GM19043 (cell line): Measurements from ENCODE around the gene ELMO1.
A peak's percentile ranks its signal among the peaks of the same experiment; 100 is the strongest.

ENCODE experiments used
- ATAC-seq: cut with Tn5 transposase; IDR thresholded peaks from one replicate; pipeline ENCODE4 v1.9.1; 2021; ENCODE audit warnings: low read depth; ENCODE audit not compliant: unreplicated experiment

Gene ELMO1

DNA sequence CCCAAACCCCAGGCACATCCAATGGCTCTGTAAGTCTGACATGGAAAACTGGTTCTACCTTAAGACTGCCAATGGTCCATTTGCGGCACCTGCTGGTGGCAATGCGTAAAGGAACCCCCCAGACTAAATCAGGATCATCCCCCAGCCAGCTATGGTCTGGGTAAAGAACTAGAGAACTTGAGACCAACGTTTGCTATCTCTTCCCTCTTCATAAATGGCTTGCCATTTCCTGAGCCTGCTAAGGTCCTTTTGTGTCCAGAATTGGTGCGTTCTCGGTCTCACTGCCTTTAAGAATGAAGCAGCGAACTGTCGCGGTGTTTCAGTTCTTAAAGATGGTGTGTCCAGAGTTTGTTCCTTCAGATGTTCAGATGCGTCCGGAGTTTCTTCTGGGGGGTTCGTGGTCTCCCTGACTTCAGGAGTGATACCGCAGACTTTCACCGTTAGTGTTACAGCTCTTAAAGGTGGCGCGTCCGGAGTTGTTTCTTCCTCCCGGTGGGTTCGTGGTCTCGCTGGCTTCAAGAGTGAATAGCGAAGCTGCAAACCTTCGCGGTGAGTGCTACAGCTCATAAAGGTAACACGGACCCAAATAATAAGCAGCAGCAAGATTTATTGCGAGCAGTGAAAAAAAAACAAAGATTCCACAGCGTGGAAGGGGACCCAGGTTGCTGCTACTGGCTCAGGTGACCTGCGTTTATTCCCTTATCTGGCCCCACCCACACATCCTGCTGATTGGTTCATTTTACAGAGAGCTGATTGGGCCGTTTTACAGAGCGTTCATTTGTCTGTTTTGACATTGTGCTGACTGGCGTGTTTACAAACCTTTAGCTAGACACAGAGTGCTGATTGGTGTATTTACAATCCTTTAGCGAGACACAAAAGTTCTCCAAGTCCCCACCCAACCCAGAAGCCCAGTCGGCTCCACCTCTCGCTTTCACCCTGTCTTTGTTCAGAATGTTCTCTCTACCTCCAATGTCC is 95.4 kb downstream of the ELMO1 start:
- ATAC-seq: peak; percentile 71

DNA sequence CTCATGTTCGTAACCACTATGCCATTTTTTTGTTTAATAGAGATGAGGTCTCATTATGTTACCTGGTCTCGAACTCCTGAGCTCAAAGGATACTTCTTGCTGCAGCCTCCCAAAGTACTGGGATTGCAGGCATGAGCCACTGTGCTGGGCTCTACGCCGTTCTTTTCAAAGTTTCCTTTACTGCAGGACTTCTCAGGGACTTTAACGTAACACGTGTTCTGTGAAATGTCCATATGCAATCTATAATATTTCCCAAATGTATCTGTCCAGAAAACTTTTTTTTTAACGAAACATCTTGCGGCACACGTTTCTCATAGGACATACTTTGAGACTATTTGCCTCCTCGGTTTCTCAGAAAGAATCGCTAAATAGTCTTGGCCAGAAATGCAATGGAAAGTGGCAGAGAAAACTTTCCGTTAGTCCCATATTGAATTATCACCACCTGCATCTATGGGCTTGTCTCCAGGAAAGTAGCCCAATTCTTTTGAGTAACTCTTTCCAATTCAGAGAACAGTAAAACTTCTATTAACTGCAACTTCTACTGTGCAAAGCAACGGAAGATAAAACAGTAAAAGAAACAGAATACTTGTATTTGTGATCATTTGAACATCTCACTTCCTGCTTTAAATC is 96.3 kb downstream of the ELMO1 start:
- ATAC-seq: no peak

DNA sequence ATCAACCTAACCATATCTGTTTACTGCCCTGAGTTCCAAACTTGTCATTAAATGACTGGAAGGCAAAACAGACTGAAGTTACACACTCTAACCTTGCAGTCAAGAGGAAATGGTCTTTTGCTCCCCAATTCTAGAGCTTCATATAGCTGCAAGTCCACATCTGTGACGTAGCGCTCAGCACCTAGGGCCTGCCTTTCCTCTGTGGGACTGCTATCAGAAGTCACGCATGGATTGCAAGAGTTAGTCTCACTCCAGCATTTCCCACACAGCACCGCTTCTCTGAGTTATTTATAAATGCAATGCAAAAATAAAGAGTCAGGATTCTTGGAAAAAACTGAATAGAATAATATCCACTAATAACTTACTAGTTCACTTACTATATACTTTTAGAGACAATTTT is 96.9 kb downstream of the ELMO1 start:
- ATAC-seq: no peak

DNA sequence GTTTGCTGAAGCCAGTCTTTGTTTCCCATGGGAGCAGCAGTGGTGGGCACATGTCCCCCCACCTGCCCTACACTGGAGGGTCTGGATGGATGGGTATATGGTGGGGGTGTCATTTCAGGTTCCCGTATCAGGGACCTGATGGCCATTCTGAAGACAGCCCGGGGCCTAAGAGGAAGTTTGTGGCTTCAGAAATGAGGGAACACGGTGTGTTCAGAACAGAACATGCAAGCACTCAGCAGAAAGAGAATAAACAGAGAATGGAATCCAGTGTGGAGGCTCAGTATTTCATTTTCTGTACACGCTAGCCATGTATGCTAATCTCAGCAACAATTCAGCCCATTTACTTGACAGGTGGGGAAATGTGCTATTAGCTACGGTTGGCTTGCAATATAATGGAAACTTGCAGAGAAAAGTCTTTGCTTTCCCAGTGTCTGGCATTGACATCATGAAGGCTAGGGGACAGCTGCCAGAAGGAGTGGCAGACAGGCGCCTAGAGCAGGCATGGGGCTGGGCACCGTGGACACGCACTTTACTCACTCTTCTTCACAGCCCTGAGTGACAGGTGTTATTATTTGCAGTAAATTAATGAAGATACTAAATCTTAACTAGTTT is 98.6 kb downstream of the ELMO1 start:
- ATAC-seq: no peak

DNA sequence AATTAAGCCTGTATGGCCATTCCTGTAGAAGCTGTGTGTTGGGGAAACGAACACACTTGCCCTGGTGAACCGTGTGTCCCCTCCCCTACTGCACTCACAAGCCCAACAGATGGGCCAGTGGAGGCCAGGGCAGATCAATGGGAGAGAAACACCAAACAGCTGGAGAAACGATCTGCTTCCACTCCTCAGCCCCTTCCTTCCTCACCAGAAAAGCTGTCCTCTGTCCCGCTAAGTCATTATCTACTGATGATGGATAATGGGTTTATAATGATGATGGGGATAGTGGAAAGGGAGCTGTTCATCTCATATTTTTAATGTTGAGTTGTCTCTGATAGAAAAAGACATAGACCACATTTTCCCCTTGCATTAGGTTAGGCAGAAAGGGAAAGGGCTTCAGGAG is 99.7 kb downstream of the ELMO1 start:
- ATAC-seq: no peak

DNA sequence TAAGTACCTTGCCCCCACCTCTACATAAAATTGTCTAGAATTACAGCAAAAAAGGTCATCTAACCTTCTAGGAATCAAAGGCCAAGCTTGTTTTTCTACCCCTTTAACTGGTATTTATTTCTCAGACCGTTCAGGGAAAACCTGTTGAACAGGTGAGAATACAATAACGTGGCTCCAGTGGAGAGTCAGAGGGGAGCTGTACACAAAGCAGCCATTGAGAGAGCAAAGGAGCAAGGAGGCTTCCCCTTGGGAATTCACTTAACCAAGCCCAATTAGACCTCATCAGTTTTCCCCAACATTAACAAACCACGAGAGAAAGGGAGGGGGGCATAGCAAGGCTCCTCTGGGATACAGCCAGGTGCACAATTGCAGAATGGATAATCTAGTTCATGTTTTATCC is 101.9 kb downstream of the ELMO1 start:
- no peak for ATAC-seq

DNA sequence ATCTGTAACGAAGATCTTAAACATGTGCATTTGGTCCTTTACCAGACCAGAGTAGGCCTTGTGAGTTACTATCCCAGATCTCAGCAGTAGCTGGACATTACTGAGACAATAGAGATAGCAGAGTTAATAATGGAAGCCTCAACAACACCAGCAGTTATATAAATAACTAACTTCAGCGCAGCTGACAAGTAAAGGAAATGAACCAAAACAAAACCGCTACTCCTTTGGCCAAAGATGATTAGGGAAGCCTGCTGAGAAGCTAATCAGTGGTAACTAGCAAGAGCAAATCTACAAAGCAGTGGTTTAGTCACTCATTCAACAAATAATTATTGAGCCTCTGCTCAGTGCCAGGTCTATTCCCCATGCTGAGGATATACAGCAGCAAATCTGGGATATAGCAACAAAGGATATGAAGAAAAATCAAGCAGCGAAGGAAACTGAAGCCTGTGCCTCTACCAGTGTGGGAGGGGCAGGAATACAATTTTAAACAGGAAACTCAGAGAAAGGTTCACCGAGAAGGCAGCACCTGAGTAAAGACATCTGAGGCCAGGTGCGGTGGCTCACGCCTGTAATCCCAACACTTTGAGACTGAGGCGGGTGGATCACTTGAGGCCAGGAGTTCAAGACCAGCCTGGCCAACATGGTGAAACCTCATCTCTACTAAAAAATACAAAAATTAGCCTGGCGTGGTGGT is 103.6 kb downstream of the ELMO1 start:
- peak; percentile 31 for ATAC-seq

DNA sequence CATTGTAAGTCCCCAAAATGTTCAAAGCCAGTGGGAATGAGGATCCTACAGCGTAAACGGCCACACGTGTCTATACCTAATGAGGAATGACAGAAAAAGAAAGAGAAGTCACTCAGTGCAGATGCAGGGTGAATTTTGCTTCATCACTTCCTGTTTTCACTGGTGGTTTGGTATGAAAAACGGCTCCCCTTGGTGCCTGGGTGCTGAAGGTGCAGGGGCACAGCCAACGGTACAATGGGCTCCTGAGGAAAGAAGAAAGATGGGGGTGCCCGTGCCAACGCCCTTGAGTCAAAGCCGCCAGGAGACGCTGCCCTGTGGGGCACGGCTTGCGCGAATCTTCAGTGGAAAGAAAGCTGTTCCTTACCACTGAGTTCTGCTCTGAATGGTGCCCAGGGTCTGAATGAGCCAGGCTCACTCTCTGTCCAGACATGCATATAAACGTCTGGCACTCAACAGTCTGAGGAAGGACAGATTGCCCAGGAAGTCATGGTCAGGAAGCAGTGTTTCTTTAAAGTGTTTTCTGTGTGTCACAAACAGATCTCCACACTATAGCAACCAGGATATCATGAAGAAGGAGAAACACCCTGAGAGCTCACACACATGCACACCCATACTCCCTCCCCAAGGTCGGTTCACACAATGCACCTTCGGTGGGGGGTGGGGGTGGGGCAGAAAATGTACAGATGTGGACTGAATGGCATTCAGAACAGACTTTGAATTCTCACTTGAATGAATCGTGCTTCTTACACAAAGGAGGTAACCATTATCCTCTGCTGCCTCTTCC is 105.8 kb downstream of the ELMO1 start:
- ATAC-seq: peak; percentile 42

DNA sequence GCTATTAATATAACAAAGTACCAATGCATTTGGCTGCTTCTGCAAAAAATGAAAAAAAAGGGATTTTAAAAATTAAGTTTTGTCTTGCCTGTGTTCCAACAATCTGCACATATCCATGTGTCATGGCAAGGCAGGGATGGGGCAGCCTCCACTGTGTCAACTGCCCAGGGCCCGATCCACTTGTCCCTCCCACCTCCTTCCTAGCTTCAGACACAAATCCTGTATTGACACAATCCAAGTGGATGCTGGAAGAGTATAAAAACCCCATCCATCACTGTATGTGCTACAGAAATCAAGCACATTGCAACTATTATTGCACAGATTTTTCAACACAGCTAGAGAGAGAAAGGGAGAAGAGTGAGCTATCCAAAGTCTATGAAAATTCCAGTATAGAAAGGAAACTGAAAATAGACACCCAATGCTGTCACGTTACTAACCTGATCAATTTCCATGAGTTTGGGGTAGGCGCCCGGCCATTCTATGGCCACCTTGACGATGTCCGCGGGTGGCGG is 106.4 kb downstream of the ELMO1 start:
- ATAC-seq: no peak

DNA sequence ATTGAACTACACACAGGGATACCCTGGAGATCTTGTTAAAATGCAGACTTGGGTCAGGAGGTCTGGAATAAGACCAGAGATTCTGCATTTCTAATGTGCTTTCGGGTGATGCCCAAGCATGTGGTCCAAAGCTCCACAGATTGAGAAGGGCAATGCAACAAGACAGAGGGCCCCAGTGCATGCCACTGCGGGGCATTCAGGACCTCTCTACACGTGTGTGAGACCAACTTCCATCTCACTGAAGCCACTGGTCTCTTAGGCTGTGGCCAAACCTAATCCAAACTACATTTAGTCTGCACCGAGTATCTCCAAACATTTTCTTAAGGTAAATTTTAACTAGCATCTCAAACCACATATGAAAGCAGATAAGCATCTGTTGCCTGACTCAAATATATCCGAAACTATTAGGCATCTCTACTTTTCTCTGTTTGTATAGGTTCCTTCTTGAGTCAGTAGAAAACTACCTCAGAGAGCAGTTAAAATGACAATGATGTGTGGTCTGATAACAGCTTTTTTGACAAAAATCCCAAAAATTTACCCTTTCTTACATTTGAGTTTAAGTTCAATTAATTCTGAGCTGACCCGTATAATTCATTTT is 107.5 kb downstream of the ELMO1 start:
- peak; percentile 51 for ATAC-seq

DNA sequence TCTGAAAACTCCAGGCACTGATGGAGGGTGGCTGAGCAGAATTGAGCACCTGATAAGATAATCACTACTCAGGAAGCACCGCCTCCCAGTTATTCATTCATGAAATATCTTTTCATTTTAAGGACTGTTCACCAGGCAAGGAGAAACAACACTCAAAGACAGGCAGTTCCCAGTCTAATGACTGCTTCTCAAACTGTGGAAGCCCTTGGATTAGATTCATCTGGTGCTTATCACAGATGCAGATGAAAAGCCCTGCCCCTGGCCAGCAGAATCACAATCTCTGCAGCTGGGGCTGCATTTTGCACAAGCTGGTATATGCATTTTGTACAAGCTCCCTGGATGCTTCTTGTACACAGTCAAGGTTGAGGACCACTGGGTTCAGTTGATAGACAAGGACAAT is 109.7 kb downstream of the ELMO1 start:
- no peak for ATAC-seq

DNA sequence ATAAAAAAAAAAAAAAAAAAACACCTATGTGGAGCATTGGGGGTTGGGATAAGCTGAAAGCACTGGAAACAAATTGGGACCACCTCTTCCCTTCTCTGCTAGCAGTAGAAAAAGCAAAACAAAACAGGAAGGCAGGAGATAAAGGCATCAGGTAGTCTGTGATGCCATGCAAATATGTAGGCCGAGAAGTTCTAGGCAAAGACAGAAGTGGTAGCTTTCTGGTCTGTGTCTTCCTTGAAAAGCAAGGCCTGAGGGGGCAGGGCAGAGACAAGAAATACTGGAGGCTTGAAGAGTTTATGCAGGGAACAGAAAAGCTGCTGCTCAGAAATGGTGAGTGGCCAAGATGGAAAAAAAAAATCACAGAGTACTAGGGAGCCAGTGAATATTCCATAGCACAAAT is 111.1 kb downstream of the ELMO1 start:
- ATAC-seq: no peak

DNA sequence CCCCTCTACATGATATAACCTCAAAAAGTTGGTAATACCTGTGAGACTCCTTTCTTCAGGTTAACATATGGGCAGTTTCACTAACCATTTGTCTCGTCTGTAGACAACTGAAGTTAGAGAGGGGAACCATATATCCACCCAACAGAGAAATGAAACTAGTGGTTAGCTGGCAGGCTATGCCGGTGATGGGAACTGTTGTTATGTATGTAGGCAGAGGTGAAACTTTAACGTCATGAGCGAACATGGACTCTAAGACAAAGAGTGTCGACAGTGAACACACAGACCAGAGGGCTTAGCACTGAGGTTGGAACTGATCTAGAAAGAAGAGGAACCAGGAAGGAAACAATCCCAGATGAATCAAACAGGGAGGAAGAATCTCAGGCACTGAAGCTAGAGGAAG is 112.4 kb downstream of the ELMO1 start:
- peak; percentile 87 for ATAC-seq

DNA sequence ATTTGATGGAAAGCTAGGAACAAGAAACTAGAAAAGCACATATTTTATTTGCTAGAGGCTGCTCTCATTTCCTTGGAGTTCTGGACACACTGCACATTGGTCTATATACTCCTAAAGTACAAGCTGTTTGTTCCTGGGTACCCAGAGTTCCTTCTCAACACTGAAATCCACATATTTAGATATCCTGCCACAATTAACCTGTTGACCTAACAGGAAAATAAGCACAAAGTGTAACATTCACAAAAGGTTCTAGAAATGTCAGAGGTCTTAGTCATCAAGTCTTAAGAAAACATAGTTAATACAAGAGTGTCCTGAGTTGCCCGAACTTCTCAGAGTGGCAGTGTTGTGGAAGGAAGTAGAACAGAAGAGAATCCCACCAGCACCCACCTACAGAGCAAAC is 115.6 kb downstream of the ELMO1 start:
- ATAC-seq: no peak

DNA sequence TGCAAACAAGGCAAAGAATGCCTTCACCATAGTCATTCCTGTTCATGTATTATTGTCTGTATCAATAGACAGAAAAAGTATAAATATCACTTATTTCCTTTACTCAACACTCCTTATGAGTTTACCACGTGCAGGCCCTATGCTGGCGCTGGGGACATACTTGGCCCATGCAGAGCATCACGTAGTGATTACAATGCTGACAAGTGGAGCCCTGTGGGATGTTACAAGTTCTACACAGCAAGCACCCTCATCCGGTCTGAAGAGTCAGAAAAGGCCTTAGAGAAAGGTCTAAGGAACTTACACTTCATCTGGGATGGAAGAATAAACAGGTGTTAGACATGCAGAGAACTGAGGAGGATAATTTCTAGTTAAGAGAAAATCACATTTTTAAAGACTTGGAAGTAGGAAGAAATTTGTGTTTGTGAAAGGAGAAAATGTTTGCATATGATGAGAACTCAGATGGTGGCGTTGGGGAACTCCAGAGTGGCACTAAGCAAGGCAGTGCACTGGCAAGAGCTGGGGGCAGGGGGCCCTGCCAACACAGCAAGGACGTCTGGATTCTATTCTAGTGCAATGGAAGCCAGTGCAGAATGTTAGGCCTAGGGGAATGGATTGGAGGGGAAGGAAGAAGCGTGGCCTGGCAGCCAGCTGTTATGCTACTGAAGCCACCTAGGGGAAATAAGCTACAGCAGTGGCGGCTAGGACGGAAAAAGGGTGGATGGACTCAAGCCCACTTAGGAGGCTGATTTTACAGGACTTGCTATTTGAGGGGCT is 116.2 kb downstream of the ELMO1 start:
- no peak for ATAC-seq

DNA sequence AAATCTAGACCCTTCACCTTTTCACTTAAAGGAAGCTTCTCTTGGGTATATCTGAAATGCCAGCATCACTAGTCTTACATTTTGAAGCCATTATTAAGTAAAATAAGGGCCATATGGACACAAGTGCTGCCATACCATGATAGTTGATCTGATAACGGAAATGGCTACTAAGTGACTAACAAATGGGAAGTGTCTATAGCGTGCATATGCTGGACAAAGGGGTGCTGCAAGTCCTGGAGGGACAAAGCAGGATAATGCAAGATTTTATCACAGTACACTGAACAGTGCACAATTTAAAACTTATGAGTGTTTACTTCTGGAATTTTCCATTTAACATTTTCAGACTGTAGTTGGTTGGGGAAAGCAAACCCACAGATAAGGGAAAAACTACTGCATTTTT is 117.9 kb downstream of the ELMO1 start:
- no peak for ATAC-seq

DNA sequence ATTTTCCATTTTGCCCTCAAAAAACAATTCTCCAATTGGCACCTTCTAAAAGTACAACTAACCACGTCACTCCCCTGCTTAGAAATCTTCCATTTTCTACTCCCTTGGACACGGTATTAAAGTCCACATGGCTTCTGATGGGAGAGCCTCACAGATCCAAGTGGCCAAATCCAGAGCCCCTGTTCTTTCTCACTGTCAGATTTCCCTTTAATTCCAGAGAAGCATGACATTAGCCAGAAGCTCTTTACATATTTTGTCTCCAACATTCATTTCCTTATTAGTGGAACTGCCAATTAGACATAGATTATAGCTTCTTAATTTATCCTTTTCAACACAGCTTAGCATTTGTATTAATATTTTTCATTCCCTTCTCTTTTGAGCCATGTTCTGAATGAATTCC is 118.7 kb downstream of the ELMO1 start:
- ATAC-seq: no peak

DNA sequence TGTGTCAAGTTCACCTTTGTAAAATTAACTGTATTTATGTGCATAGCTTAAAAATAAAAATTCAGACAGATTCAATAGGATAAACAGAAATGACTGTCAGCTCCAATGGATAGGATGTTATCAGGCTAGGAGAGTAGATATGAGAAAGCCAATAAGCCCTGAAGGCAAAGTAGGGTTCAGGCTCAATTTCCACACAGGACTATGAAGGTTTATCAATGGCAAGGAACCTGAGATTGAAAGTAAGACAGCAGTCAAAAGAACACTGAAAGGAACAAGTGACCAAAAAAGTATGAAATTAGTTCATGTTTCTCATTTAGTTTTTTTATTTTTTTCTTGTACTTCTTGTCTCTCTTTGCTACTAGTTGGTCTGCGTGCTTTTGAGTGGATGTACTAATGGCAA is 121.4 kb downstream of the ELMO1 start:
- ATAC-seq: no peak

DNA sequence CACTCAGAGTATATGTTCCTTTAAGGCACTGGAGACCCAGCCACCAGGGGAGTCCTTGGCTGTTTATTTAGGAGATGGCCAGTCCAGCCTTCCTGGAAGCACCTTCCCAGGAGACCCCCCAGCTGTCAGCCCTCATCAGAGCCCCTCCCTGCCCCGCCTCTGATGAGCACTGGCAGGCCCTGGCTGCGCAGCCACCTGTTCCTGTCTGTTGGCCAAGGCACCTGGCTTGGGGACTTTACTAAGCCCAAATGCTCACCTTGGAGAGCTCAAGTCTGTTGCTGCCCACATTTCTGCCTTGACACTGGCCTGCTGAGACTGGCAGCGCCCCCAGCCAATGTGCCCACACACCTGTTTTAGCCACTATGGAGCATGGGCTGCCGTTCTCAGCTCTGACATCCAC is 124.7 kb downstream of the ELMO1 start:
- no peak for ATAC-seq
